PC-9 (cell line): ENCODE measurements around the gene MFNG.

Experiments used
- EZH2 ChIP-seq: fragments of 200-600 bp; sonication (generic); IDR thresholded peaks from 2 replicates; pipeline ENCODE4 v1.8.0; 2017; ENCODE audit warnings: antibody characterized with exemption, low read depth
- TF ChIP-seq, protein P1 (sequence below): fragments of 200-600 bp; sonication (generic); conservative IDR thresholded peaks from 2 replicates; pipeline ENCODE4 v1.6.1; 2017; ENCODE audit warnings: mixed run types, antibody characterized with exemption, mild to moderate bottlenecking, moderate library complexity

DNA sequence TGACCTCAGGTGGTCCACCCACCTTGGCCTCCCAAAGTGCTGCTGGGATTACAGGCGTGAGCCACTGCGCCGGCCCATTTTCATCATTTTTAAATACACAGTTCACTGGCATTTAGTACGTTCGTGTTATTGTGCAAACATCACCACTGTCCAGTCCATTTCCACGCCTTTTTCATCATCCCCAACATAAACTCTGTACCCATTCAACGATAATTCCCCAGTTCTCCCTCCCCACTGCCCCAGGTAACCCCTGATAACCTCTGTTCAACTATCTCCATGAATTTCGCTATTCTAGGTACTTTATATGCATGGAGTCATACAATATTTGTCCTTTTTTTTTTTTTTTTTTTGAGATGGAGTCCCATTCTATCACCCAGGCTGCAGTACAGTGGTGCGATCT, 40.7 kb downstream of the MFNG start:
- TF ChIP-seq, protein P1, sequence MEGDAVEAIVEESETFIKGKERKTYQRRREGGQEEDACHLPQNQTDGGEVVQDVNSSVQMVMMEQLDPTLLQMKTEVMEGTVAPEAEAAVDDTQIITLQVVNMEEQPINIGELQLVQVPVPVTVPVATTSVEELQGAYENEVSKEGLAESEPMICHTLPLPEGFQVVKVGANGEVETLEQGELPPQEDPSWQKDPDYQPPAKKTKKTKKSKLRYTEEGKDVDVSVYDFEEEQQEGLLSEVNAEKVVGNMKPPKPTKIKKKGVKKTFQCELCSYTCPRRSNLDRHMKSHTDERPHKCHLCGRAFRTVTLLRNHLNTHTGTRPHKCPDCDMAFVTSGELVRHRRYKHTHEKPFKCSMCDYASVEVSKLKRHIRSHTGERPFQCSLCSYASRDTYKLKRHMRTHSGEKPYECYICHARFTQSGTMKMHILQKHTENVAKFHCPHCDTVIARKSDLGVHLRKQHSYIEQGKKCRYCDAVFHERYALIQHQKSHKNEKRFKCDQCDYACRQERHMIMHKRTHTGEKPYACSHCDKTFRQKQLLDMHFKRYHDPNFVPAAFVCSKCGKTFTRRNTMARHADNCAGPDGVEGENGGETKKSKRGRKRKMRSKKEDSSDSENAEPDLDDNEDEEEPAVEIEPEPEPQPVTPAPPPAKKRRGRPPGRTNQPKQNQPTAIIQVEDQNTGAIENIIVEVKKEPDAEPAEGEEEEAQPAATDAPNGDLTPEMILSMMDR, result no peak
- no peak for TF ChIP-seq EZH2
